Tongue (tissue), 2 donors: ENCODE measurements around the gene ACSL4. TPM values are rescaled to one million over a fixed set of nuclear protein-coding genes. Genes with fewer than 3 reads are reported as not detected.
"Not testable (repeated sequence)": the region's sequence is repeated elsewhere in the genome, so short reads cannot be mapped to it uniquely, and the experiment has no call there.

ENCODE experiments used
- DNase-seq: peaks from one replicate; pipeline ENCODE4 v3.0.0-alpha.2; 2015
- total RNA-seq: library from RNA; depleted of rRNA; stranded (reverse); fragments of >200 nt; gene quantifications from one replicate; pipeline ENCODE4 v1.2.3, GENCODE V29; 2014

ACSL4 gene
- total RNA-seq, 1 donor from 2014 or later = 38.1 TPM

GRCh38 chrX:109728173-109728535 lies 4.9 kb downstream of the ACSL4 start:
- DNase-seq = no peak

GRCh38 chrX:109724971-109725370 lies 8.1 kb downstream of the ACSL4 start:
- DNase-seq = not testable (repeated sequence)

- peak; percentile 18 for DNase-seq
These were observed 12.1 kb downstream of the ACSL4 start for GRCh38 chrX:109720947-109721346.

- no peak for DNase-seq
These were observed 13.8 kb downstream of the ACSL4 start for GRCh38 chrX:109719264-109719663.

- DNase-seq = no peak
These were observed 16.5 kb downstream of the ACSL4 start for GRCh38 chrX:109716431-109717028.

- no peak for DNase-seq
These were observed 18.6 kb downstream of the ACSL4 start for GRCh38 chrX:109714340-109714958.

GRCh38 chrX:109710181-109710580 lies 22.9 kb downstream of the ACSL4 start:
- no peak for DNase-seq

- no peak for DNase-seq
These were observed 23.9 kb downstream of the ACSL4 start for GRCh38 chrX:109709129-109709631.

GRCh38 chrX:109707720-109708119 lies 25.3 kb downstream of the ACSL4 start:
- DNase-seq = no peak

GRCh38 chrX:109707319-109707718 lies 25.7 kb downstream of the ACSL4 start:
- DNase-seq = no peak

- no peak for DNase-seq
These were observed 28.5 kb downstream of the ACSL4 start for GRCh38 chrX:109704563-109704962.

- no peak for DNase-seq
These were observed 35.2 kb downstream of the ACSL4 start for GRCh38 chrX:109697855-109698254.

- no peak for DNase-seq
These were observed 36.8 kb downstream of the ACSL4 start for GRCh38 chrX:109696146-109696740.

GRCh38 chrX:109695637-109696036 lies 37.4 kb downstream of the ACSL4 start:
- no peak for DNase-seq

- no peak for DNase-seq
These were observed 41.3 kb downstream of the ACSL4 start for GRCh38 chrX:109691752-109692151.

- DNase-seq = no peak
These were observed 41.8 kb downstream of the ACSL4 start for GRCh38 chrX:109691277-109691676.

GRCh38 chrX:109687903-109688302 lies 45.2 kb downstream of the ACSL4 start:
- no peak for DNase-seq

GRCh38 chrX:109685656-109686078 lies 47.4 kb downstream of the ACSL4 start:
- DNase-seq = no peak

GRCh38 chrX:109684136-109684535 lies 48.9 kb downstream of the ACSL4 start:
- DNase-seq = no peak

GRCh38 chrX:109681475-109682081 lies 51.5 kb downstream of the ACSL4 start:
- no peak for DNase-seq

- peak; percentile 14 for DNase-seq
These were observed 53.2 kb downstream of the ACSL4 start for GRCh38 chrX:109679820-109680219.

GRCh38 chrX:109672239-109672638 lies 60.8 kb downstream of the ACSL4 start:
- no peak for DNase-seq

- DNase-seq = not testable (repeated sequence)
These were observed 61.9 kb downstream of the ACSL4 start for GRCh38 chrX:109671170-109671569.
